Activated CD8-positive, alpha-beta memory T cell treated with anti-CD3 and anti-CD28 coated beads, Interleukin-2, amount 50 U/mL, for 24 hours (primary cell): ENCODE measurements around the gene NUP210L.
"Not testable (repeated sequence)": the region's sequence is repeated elsewhere in the genome, so short reads cannot be mapped to it uniquely, and the experiment has no call there.

ENCODE experiments used
- DNase-seq: peaks from one replicate; pipeline ENCODE4 v3.0.0-alpha.2; 2020; ENCODE audit errors: extremely low read depth

NUP210L gene

GRCh38 chr1:154097873-154098272, 57.0 kb downstream of the NUP210L start:
- no peak for DNase-seq

DNA sequence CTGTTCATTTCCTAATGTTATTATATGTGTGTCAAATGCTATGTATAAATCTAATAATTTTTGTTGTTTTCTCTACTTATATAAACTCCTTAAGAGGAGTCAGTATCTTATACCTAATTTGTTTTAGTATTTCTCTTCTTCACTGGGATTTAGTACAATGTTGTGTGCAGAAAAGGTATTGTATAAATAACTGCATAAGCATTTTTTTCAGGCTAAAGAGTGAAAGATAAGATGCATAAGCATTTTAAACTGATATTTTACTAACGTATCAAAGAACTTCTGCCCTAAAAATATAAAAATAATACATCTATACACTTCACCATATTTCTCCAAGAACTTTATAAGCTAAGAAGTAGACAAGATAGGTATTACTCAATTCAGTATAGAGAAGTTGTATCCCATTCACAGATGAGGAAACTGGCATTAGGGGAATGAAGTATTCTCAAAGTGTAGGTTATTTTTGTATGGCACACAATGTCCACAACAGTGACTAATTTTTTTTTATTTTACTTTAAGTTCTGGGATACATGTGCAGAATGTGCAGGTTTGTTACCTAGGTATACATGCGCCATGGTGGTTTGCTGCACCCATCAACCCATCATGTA, 59.3 kb downstream of the NUP210L start:
- no peak for DNase-seq

- DNase-seq, result no peak
These were observed 60.5 kb downstream of the NUP210L start for GRCh38 chr1:154094411-154094810.

DNA sequence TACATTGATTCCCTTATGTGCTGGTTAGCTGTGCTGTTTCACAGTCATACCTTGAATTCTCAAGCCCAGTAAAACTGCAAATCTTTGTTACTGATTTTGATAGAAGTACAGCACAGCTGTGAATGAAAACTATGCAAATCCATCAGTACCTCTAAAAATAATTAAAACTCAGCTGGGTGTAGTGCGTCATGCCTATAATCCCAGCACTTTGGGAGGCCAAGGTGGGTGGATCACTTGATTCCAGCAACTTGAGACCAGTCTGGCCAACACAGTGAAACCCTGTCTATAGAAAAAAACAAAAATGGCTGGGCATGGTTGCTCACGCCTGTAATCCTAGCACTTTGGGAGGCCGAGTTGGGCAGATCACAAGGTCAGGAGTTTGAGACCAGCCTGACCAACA, 61.2 kb downstream of the NUP210L start:
- no peak for DNase-seq

- DNase-seq, result no peak
These were observed 63.2 kb downstream of the NUP210L start for GRCh38 chr1:154091706-154092105.

DNA sequence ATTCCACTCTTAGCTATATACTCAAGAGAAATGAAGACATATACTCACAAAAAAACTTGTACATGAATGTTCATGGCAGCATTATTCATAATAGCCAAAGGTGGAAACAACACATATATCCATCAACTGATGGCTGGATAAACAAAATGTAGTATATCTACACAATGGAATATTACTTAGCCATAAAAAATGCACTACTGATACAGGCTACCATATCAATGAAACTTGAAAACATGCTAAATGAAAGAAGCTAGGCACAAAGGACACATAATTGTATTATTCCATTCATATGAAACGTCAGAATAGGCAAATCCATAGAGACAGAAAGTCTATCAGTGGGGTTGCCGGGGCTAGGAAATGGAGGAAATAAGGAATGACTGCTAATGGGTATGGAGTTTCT, 67.3 kb downstream of the NUP210L start:
- DNase-seq, result no peak

GRCh38 chr1:154083057-154083456, 71.8 kb downstream of the NUP210L start:
- DNase-seq, result not testable (repeated sequence)

DNA sequence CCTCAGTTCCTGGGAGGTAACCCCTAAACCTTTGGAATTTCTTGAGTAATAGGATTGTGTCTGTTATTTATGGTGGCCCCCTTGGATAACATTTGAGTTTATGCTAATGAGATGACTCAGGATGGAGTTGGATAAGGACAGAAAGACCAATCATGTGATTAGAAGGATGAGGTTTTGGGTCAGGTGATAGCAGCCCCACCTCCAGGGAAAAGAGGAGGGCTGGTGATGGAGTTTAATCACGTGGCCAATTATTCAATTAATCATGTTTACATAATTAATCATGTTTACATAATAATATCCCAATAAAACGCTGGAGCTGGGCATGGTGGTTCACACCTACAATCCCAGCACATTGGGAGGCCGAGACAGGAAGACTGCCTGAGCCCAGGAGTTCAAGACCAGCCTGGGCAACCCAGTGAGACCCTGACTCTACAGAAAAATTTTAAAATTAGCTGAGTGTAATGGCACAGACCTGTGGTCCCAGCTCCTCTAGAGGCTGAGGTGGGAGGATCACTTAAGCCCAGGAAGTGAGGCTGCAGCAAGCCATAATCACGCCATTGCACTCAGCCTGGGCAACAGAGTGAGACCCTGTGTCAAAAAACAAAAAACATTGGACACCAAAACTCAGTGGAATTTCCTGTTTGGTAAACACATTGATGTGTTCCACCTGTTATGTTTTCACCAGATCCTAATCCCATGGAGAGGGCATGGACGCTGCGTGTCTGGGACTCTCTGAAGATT, 73.3 kb downstream of the NUP210L start:
- DNase-seq, result no peak

DNA sequence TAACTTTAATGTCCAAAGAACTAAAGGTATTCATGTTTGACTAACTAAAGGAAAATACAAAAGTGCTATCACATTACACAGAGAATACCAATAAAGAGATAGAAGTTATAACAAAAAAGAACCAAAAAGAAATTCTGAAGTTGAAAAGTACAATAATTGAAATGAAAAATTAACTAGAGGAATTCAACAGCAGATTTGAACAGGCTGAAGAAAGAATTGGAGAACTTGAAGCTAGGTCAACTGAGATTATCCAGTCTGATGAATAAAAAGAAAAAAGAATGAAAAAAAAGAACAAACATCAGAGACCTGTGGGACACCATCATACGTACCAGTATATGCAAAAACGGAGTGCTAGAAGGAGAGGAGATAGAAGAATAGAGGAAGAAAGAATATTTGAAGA, 78.5 kb downstream of the NUP210L start:
- DNase-seq, result no peak

GRCh38 chr1:154075746-154076145, 79.1 kb downstream of the NUP210L start:
- no peak for DNase-seq

DNA sequence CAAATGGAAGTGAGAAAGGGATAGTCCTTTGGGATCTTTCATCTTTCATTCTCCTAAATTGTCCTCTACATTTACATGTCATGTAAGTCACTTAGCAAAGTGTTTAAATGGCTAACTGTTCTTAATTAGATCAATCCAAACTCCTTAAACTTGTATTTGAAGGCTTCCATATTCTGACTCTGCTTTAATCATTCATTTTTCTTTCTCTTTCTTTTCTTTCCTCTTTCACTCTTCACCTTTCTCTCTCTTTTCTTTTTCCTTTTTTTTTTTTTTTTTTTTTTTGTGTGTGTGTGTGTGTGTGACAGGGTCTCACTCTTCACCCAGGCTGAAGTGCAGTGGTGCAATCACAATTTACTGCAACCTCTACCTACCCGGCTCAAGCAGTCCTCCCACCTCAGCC, 92.6 kb downstream of the NUP210L start:
- no peak for DNase-seq

GRCh38 chr1:154047436-154047835, 107.4 kb downstream of the NUP210L start:
- DNase-seq, result not testable (repeated sequence)

GRCh38 chr1:154033697-154034096, 121.2 kb downstream of the NUP210L start:
- not testable (repeated sequence) for DNase-seq

DNA sequence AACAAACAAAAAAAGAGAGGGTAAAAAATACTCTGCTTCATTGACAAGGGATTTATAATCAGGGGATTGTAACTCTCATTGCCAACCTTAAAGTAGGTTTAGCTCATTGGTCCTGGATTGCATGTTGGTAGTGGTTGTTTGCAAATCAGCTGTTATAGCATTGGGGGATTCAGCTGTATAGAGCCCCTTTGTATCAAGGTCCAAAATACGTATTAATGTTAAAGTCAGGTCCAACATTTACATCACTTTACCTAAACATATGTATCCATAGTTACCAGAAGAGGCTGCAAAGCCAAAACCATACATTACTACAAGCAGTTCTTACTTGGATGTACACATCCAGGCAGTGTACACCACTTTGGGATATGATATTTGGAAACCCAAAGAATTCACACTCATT, 134.9 kb downstream of the NUP210L start:
- DNase-seq, result no peak

DNA sequence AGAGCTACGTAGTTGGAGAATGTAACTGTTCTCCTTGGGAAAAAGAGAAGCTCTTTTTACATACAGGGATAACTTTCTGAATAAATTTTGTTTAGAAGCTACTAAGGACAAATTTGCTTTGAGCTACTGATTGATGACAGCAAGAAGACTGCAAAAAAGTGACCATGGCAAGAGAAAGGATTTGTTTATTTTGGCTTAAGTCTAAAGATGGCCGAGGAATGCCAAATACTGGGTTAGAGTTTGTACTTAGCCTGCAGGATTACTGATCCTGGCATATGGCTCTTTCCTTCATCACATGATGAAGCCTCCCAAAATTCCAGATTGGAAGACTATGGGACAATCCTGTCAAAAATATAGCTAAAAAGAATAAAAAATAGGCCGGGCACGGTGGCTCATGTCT, 135.6 kb downstream of the NUP210L start:
- DNase-seq, result no peak

DNA sequence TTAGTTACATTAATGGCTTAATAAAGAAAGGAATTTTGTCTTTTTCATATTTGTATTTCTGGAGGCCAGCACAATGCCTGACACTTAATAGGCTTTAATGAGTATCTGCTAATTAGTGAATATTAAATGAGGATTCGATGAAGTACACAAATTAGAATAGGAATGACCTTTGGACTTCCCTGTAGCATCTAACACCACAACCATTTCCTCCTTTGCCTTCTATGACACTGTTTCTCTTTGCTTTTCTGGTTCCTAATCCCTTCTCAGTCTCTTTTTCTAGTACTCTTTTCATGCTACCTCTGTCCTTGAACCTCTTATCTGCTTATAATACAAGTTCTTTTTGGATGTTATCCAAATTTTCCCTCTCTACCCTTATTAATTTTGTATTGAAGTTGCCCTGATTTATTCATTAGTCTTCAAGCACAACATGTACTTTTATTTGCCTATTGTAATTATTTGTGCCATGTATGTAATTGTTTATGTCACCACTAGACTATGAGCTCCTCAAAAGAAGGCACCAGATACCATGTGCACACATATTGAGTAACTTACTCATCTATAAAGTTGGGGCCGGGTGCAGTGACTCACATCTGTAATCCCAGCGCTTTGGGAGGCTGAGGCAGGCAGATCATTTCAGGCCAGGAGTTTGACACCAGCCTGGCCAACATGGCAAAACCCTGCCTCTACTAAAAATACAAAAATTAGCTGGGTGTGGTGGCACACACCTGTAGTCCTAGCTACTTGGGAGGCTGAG, 140.5 kb downstream of the NUP210L start:
- no peak for DNase-seq

- not testable (repeated sequence) for DNase-seq
These were observed 142.3 kb downstream of the NUP210L start for GRCh38 chr1:154012543-154012942.

DNA sequence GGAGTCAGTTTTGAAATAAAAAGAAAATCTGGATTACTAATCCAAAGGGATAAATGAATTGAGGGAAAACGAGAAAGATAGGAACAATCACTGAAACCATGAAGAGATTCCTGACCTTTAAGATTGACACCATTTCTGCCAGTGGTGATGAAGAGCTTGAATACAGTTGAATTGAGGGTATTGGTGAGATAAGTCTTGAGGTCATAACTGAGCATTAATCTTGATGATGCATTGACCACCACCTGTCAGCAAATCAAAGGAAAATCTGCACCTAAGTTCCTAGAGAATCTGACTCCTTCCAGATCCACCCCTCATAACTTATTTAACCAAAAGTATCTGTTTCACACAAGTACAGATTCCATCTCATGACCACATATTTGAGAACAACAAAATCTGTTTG, 142.7 kb downstream of the NUP210L start:
- DNase-seq, result no peak

GRCh38 chr1:154006136-154006535, 148.7 kb downstream of the NUP210L start:
- no peak for DNase-seq

- DNase-seq, result no peak
These were observed 154.5 kb downstream of the NUP210L start for GRCh38 chr1:154000420-154000819.

- DNase-seq, result not testable (repeated sequence)
These were observed 158.0 kb downstream of the NUP210L start for GRCh38 chr1:153996882-153997281.

GRCh38 chr1:153995640-153996039, 159.2 kb downstream of the NUP210L start:
- no peak for DNase-seq

- DNase-seq, result no peak
These were observed 159.7 kb downstream of the NUP210L start for GRCh38 chr1:153995202-153995601.
